SK-N-SH (cell line): ENCODE data around the gene FCSK. TPM values are rescaled to one million over a fixed set of nuclear protein-coding genes. Genes with fewer than 3 reads are reported as not detected.

ENCODE experiments used
- CTCF ChIA-PET: fragments of 300-600, 350-600 bp; formaldehyde crosslinking; extraction: SDS; loops from one replicate; lab custom pipeline; 2021; lab: Yijun Ruan, JAX
- POLR2A ChIA-PET: fragments of 350-600 bp; sonication (Branson Sonifier 250); formaldehyde crosslinking; extraction: SDS; loops from one replicate; lab custom pipeline; 2020; ENCODE audit warnings: antibody characterized with exemption, inconsistent platforms; lab: Yijun Ruan, JAX
- DNase-seq: peaks from one replicate; pipeline ENCODE4 v3.0.0; 2012
- H2AFZ ChIP-seq: fragments of 200-600 bp; sonication (generic); 2 replicates; pipeline ENCODE4 v1.8.1; 2016; ENCODE audit warnings: antibody characterized with exemption, mild to moderate bottlenecking, low read depth
- H3F3A ChIP-seq: fragments of 200-600 bp; sonication (generic); replicated peaks from 2 replicates; pipeline ENCODE3; 2016; ENCODE audit warnings: antibody characterized with exemption, mild to moderate bottlenecking; ENCODE audit not compliant: insufficient read depth
- H3K27ac ChIP-seq, 2 experiments: fragments of 200-500 bp in 1 of 2; fragments of 200-600 bp in 1 of 2; sonication (Bioruptor generic) in 1 of 2; sonication (generic), shearing (Covaris generic) in 1 of 2; 2 replicates each; pipeline versions ENCODE4 v1.5.1 to v1.6.1; 2014 to 2016; ENCODE audit warnings: low read depth in 2 of 2, inconsistent platforms in 1 of 2, low read length in 1 of 2, mild to moderate bottlenecking in 1 of 2, mixed read lengths in 1 of 2
- H3K27me3 ChIP-seq: fragments of 200-600 bp; sonication (generic), shearing (Covaris generic); 2 replicates; pipeline ENCODE4 v1.6.1; 2016; ENCODE audit warnings: mixed run types; ENCODE audit not compliant: insufficient read depth
- H3K36me3 ChIP-seq, 2 experiments: fragments of 200-500 bp in 1 of 2; fragments of 200-600 bp in 1 of 2; sonication (Bioruptor generic) in 1 of 2; sonication (generic) in 1 of 2; replicated peaks in 1 of 2; 2 replicates each; pipeline versions ENCODE3 to v1.5.1; 2014 to 2016; ENCODE audit warnings: low read length in 1 of 2, mild to moderate bottlenecking in 1 of 2; ENCODE audit not compliant: insufficient read depth in 2 of 2, control insufficient read depth in 1 of 2
- H3K4me1 ChIP-seq, 2 experiments: fragments of 200-500 bp in 1 of 2; fragments of 200-600 bp in 1 of 2; sonication (Bioruptor generic) in 1 of 2; sonication (generic), shearing (Covaris generic) in 1 of 2; 2 replicates each; pipeline versions ENCODE4 v1.5.1 to v1.6.1; 2014 to 2016; ENCODE audit warnings: low read depth in 1 of 2, low read length in 1 of 2, mixed run types in 1 of 2; ENCODE audit not compliant: insufficient read depth in 2 of 2, control insufficient read depth in 1 of 2
- H3K4me2 ChIP-seq: fragments of 200-600 bp; sonication (generic), shearing (Covaris generic); 2 replicates; pipeline ENCODE4 v1.6.1; 2017; ENCODE audit warnings: mixed run types
- H3K4me3 ChIP-seq, 2 experiments: fragments of 200-500 bp in 1 of 2; fragments of 200-600 bp in 1 of 2; sonication (Bioruptor generic) in 1 of 2; sonication (generic), shearing (Covaris generic) in 1 of 2; 2 replicates each; pipeline versions ENCODE4 v1.5.1 to v1.8.1; 2014 to 2016; ENCODE audit warnings: low read depth in 2 of 2, inconsistent platforms in 1 of 2, low read length in 1 of 2, mild to moderate bottlenecking in 1 of 2, mixed read lengths in 1 of 2, moderate library complexity in 1 of 2
- H3K79me2 ChIP-seq: fragments of 200-600 bp; sonication (generic); 2 replicates; pipeline ENCODE4 v1.8.1; 2017; ENCODE audit warnings: mild to moderate bottlenecking; ENCODE audit not compliant: insufficient read depth
- H3K9ac ChIP-seq: fragments of 200-600 bp; sonication (generic); 2 replicates; pipeline ENCODE4 v1.6.1; 2017; ENCODE audit warnings: mixed run types
- H3K9me2 ChIP-seq: fragments of 200-600 bp; sonication (generic); 2 replicates; pipeline ENCODE4 v1.6.1; 2017; ENCODE audit warnings: mixed run types
- H3K9me3 ChIP-seq: fragments of 200-600 bp; sonication (generic); 2 replicates; pipeline ENCODE4 v1.6.1; 2017; ENCODE audit warnings: mixed run types, mild to moderate bottlenecking, moderate library complexity
- H4K20me1 ChIP-seq: fragments of 200-600 bp; sonication (generic); 2 replicates; pipeline ENCODE4 v1.6.1; 2017; ENCODE audit warnings: mild to moderate bottlenecking, mixed run types; ENCODE audit not compliant: insufficient read depth
- CHD2 ChIP-seq: fragments of 150-350 bp; IDR thresholded peaks from 2 replicates; pipeline ENCODE4 v1.6.1; 2018; ENCODE audit warnings: low read length; ENCODE audit not compliant: partially characterized antibody
- CTCF ChIP-seq: fragments of 200-600 bp; sonication (generic); IDR thresholded peaks from 2 replicates; pipeline ENCODE4 v1.6.1; 2017; ENCODE audit warnings: antibody characterized with exemption, mild to moderate bottlenecking, moderate library complexity
- ELF1 ChIP-seq: IDR thresholded peaks from 2 replicates; pipeline ENCODE4 v1.4.0; 2012
- EP300 ChIP-seq, 2 experiments: IDR thresholded peaks; 2 replicates each; pipeline versions ENCODE4 v1.4.0 to v1.6.1; 2012; ENCODE audit warnings: borderline replicate concordance in 1 of 2, low read depth in 1 of 2, low read length in 1 of 2
- EZH2phosphoT487 ChIP-seq: fragments of 200-600 bp; sonication (generic); IDR thresholded peaks from 2 replicates; pipeline ENCODE4 v1.6.1; 2017; ENCODE audit warnings: low read depth, mixed run types, mild to moderate bottlenecking, antibody characterized with exemption, moderate library complexity, borderline replicate concordance
- FOSL2 ChIP-seq: IDR thresholded peaks from 2 replicates; pipeline ENCODE4 v1.4.0; 2012; ENCODE audit warnings: low read depth, mild to moderate bottlenecking, moderate library complexity, borderline replicate concordance
- GABPA ChIP-seq: IDR thresholded peaks from 2 replicates; pipeline ENCODE4 v1.4.0; 2012; ENCODE audit warnings: low read depth, mild to moderate bottlenecking
- GATA2 ChIP-seq: sonication (generic); formaldehyde crosslinking; IDR thresholded peaks from 2 replicates; pipeline ENCODE4 v1.5.0; 2020; ENCODE audit warnings: mild to moderate bottlenecking, missing genetic modification reagents
- JUND ChIP-seq: IDR thresholded peaks from 2 replicates; pipeline ENCODE4 v1.4.0; 2012
- MAX ChIP-seq: IDR thresholded peaks from 2 replicates; pipeline ENCODE4 v1.4.0; 2012; ENCODE audit warnings: low read depth
- MEF2A ChIP-seq: IDR thresholded peaks from 2 replicates; pipeline ENCODE4 v1.4.0; 2012; ENCODE audit warnings: low read depth, borderline replicate concordance
- MXI1 ChIP-seq: IDR thresholded peaks from 2 replicates; pipeline ENCODE4 v1.6.1; 2012; ENCODE audit warnings: mild to moderate bottlenecking, low read depth, low read length, improper control_type of control experiment
- NFIC ChIP-seq: IDR thresholded peaks from 2 replicates; pipeline ENCODE4 v1.4.0; 2012; ENCODE audit warnings: borderline replicate concordance
- NRF1 ChIP-seq: IDR thresholded peaks from 2 replicates; pipeline ENCODE4 v1.6.1; 2012; ENCODE audit warnings: low read depth, mild to moderate bottlenecking, low read length
- PBX3 ChIP-seq: IDR thresholded peaks from 2 replicates; pipeline ENCODE4; 2012
- POLR2AphosphoS5 ChIP-seq: IDR thresholded peaks from 2 replicates; pipeline ENCODE4 v1.6.1; 2012; ENCODE audit warnings: low read depth, low read length
- RAD21 ChIP-seq: IDR thresholded peaks from 2 replicates; pipeline ENCODE4 v1.6.1; 2012; ENCODE audit warnings: mild to moderate bottlenecking, low read length
- RCOR1 ChIP-seq: fragments of 150-350 bp; IDR thresholded peaks from 2 replicates; pipeline ENCODE4 v1.6.1; 2017; ENCODE audit warnings: antibody characterized with exemption, low read length
- RXRA ChIP-seq: IDR thresholded peaks from 2 replicates; pipeline ENCODE4 v1.4.0; 2012; ENCODE audit warnings: low read depth, mild to moderate bottlenecking, borderline replicate concordance
- SIN3A ChIP-seq: IDR thresholded peaks from 2 replicates; pipeline ENCODE4 v1.6.1; 2012; ENCODE audit warnings: low read depth, mild to moderate bottlenecking, low read length, moderate library complexity, borderline replicate concordance
- SMC3 ChIP-seq: IDR thresholded peaks from 2 replicates; pipeline ENCODE4 v1.6.1; 2012; ENCODE audit warnings: low read depth, low read length, improper control_type of control experiment
- TAF1 ChIP-seq: IDR thresholded peaks from 2 replicates; pipeline ENCODE4 v1.6.1; 2012; ENCODE audit warnings: low read depth, mild to moderate bottlenecking, low read length, moderate library complexity, borderline replicate concordance
- TCF12 ChIP-seq: IDR thresholded peaks from 2 replicates; pipeline ENCODE4 v1.4.0; 2012
- TEAD4 ChIP-seq: IDR thresholded peaks from 2 replicates; pipeline ENCODE4 v1.4.0; 2012; ENCODE audit warnings: mild to moderate bottlenecking, borderline replicate concordance; ENCODE audit not compliant: insufficient read depth
- USF1 ChIP-seq: IDR thresholded peaks from 2 replicates; pipeline ENCODE4 v1.4.0; 2012; ENCODE audit warnings: low read depth, borderline replicate concordance
- USF2 ChIP-seq: fragments of 150-350 bp; IDR thresholded peaks from 2 replicates; pipeline ENCODE4 v1.6.1; 2017; ENCODE audit warnings: antibody characterized with exemption, low read length, low read depth, borderline replicate concordance
- YY1 ChIP-seq: IDR thresholded peaks from 2 replicates; pipeline ENCODE4 v1.4.0; 2012; ENCODE audit warnings: low read depth, mild to moderate bottlenecking
- ZBTB33 ChIP-seq: IDR thresholded peaks from 2 replicates; pipeline ENCODE4 v1.4.0; 2012; ENCODE audit warnings: low read depth, borderline replicate concordance
- WGBS: methylation state at CpG from one replicate; pipeline ENCODE4 v1.1.6; 2017; ENCODE audit warnings: low lambda C conversion rate; 5-methylcytosine and 5-hydroxymethylcytosine counted together
- polyA plus RNA-seq, 3 experiments: library from polyadenylated mRNA; depleted of rRNA; stranded (reverse); fragments of >200 nt; gene quantifications; 2 replicates each; pipeline ENCODE4 v1.2.3, GENCODE V29; 2012

Gene FCSK
- polyA plus RNA-seq, 1 of the 3 experiments (the other 2 are of a cell fraction): 9.7 TPM

GRCh38 chr16:70437017-70437581, 17.3 kb upstream of the FCSK start:
- peak overlapping the region; percentile 75 to 90 for H3K27ac ChIP-seq
- H3K36me3 ChIP-seq: peaks cover 6 to 10% of the 10 kb centered on the region in 2 experiments
- H3K9ac ChIP-seq: peak overlapping the region; percentile 74; the same call in 1 of the 2 replicates
- POLR2A ChIA-PET: interaction anchor here (0.6 to 3.0 kb wide), 3 partner anchors 9 to 214 kb away, joined by 3 to 22 read pairs (median 8); no protein-coding TSS in a partner anchor
- 60% methylated on average over 3 of the region's 5 CpGs for WGBS
- peaks cover 32% of the 10 kb centered on the region for H3F3A ChIP-seq
- peak overlapping the region; percentile 100 for H3K4me2 ChIP-seq
- H3K79me2 ChIP-seq: peaks cover 64% of the 10 kb centered on the region
- peak overlapping the region; percentile 73 to 78 for H3K4me3 ChIP-seq
- CTCF ChIA-PET: interaction anchor here (1.8 to 2.3 kb wide), 2 partner anchors 45 to 56 kb away, joined by 6 to 10 read pairs; no protein-coding TSS in a partner anchor
- H3K4me1 ChIP-seq: peaks cover 27 to 49% of the 10 kb centered on the region in 2 experiments
- DNase-seq: peak; percentile 47
- no peaks in the 10 kb centered on the region for H3K9me3 ChIP-seq
- H3K27me3 ChIP-seq: no peaks in the 10 kb centered on the region
- H3K9me2 ChIP-seq: no peaks in the 10 kb centered on the region
- no peak overlapping the region; the same call in 1 of the 2 replicates for H2AFZ ChIP-seq
- peaks cover 43% of the 10 kb centered on the region for H4K20me1 ChIP-seq
- TF ChIP-seq ZBTB33 (no peak), MEF2A (no peak), USF1 (no peak), NRF1 (no peak), GATA2 (CRISPR knock-in tag) (no peak), MAX (no peak; the same call in 1 of the 2 replicates), USF2 (no peak), JUND (no peak), NFIC (peak; percentile 73), TEAD4 (0 out of 2 replicates have a peak, but pooled peaks have one; percentile 35), EZH2phosphoT487 (no peak), SMC3 (0 out of 2 replicates have a peak, but pooled peaks have one; percentile 17), PBX3 (peak; percentile 53), FOSL2 (peak; percentile 8; the same call in 1 of the 2 replicates), EP300 (IDR thresholded peaks at IDR 0.05; ENCODE audit: borderline replicate concordance in 1 of 2, low read depth in 1 of 2, low read length in 1 of 2) (peak in 1 of 2 experiments; percentile 77; a peak in 2 of 4 replicates), TCF12 (peak; percentile 95), GABPA (no peak), RAD21 (no peak), SIN3A (peak; percentile 47; the same call in 1 of the 2 replicates), POLR2AphosphoS5 (no peak; the same call in 1 of the 2 replicates), MXI1 (peak; percentile 34), CHD2 (peak; percentile 45), ELF1 (no peak), CTCF (no peak), TAF1 (no peak), RCOR1 (no peak; the same call in 1 of the 2 replicates), RXRA (peak; percentile 92), YY1 (peak; percentile 46; the same call in 1 of the 2 replicates)
